HCT116 (cell line): ENCODE results near the gene TTC27.

Experiments
- CTCF ChIP-seq, 3 experiments: fragments of 200-600 bp in 1 of 3; sonication (generic) in 1 of 3; IDR thresholded peaks in 2 of 3; conservative IDR thresholded peaks in 1 of 3; 2 replicates each; pipeline ENCODE4 v1.5.1; 2012 to 2017; ENCODE audit warnings: low read depth in 2 of 3, low read length in 2 of 3, antibody characterized with exemption in 1 of 3, borderline replicate concordance in 1 of 3, control low read depth in 1 of 3, mild to moderate bottlenecking in 1 of 3, mixed read lengths in 1 of 3, mixed run types in 1 of 3, moderate library complexity in 1 of 3; ENCODE audit not compliant: insufficient read depth in 1 of 3
- EZH2phosphoT487 ChIP-seq: fragments of 200-600 bp; IDR thresholded peaks from 2 replicates; pipeline ENCODE4 v1.6.1; 2018; ENCODE audit warnings: antibody characterized with exemption, borderline replicate concordance
- MAX ChIP-seq: IDR thresholded peaks from 2 replicates; pipeline ENCODE4 v1.6.1; 2012

- no peak for TF ChIP-seq MAX
- TF ChIP-seq EZH2phosphoT487, result no peak
- TF ChIP-seq CTCF (IDR thresholded peaks at IDR 0.05 in 2 of 3, conservative IDR thresholded peaks at IDR 0.05 in 1 of 3; ENCODE audit: borderline replicate concordance in 1 of 3, insufficient read depth in 1 of 3, low read depth in 2 of 3, low read length in 2 of 3), result no peak
Measured at GRCh38 chr2:32835148-32835547, 207.3 kb downstream of the TTC27 start.
